GM21390 (cell line): ENCODE results near the gene AAMP.
"Not testable (repeated sequence)": the region's sequence is repeated elsewhere in the genome, so short reads cannot be mapped to it uniquely, and the experiment has no call there.

ENCODE experiments used
- ATAC-seq: cut with Tn5 transposase; IDR thresholded peaks from one replicate; pipeline ENCODE4 v1.9.1; 2021; ENCODE audit not compliant: unreplicated experiment

Gene AAMP

GRCh38 chr2:218275371-218276072 is 5.6 kb upstream of the AAMP start:
- no peak for ATAC-seq

GRCh38 chr2:218274586-218274985 is 4.6 kb upstream of the AAMP start:
- no peak for ATAC-seq

DNA sequence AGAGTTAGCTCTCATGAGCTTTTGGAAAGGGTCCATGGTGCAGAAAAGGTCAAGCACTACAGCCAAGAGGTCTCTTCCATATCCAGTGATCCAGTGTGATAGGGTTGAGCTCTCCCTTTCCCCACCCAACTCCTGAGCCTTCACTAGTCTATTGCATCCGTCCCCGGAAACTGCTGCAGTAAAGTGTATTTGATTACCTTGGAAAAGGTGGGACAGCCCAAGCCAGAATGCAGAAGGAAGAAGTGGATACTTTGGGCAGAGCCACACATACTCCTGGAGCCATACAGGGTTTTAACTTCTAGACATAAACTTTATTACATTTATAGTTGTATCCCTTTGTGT is 3.9 kb upstream of the AAMP start:
- ATAC-seq = no peak

- ATAC-seq = not testable (repeated sequence)
Measured at GRCh38 chr2:218273214-218273907, 3.4 kb upstream of the AAMP start.

- no peak for ATAC-seq
Measured at GRCh38 chr2:218272531-218273212, 2.7 kb upstream of the AAMP start.

DNA sequence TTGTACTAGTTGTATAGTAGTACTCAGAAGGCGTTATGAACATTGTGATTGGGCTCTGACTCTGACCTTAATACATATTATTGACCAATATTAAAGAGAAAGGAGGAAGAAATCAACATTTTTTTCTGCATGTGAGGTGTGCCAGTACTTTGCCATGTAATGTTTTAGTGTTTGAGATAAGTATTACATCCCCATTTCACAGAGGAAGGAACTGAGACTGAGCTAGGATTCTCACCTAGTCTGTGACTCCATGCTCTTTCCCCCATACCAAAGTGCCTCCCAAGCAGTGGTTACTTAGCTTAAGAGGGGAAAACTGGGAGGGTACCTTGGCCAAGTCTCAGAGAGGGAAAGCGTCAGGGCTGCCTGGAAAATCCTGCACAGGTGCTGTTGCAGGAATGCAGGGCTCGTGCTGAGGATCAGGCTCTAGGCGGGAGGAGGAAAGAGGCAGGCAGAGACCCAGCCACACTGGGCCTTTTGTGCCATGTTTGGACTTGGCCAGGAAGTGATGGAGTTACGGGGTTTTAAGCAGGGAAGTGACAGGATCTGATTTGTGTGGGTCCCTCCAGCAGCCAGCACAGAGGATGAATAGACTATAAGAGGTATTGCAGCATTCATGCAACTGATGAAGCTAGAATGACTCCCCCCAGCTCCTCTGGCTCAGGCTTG is 2.1 kb upstream of the AAMP start:
- ATAC-seq = no peak

GRCh38 chr2:218271487-218271797 is 1.5 kb upstream of the AAMP start:
- ATAC-seq = no peak

DNA sequence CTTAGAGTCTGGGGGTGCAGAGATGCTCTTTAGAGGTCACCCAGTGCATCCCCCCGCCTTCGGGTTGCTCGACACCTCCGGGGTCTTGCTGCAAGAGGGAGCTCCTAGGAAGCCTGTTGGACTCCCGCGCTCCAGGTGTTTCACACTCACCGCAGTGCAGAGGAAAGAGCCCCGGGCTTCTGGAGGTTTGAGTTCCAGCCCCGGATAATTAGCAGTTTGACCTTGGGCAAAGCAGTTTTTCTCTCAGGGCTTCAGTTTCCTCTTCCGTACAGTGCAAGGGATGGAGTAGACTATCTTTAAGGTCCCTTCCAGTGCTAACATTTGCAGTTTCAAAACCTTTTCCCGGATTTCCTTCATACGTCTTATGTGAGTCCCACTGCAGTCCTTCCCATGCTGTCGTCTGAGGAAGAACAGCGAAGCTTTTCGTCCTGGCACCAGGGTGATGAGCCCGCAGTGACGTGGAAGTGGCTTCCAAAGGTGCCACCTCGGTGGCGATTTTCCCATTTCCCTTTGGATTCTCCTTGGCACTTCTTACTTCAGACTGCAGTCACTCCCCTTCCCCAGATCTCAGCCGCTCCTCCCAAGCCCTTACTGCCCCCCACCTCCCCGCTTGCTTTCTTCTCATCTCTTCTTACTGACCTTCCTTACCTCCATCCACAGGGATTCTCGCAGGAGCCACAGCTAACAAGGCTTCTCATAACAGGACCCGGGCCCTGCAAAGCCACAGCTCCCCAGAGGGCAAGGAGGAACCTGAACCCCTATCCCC is 967 bp upstream of the AAMP start:
- no peak for ATAC-seq

DNA sequence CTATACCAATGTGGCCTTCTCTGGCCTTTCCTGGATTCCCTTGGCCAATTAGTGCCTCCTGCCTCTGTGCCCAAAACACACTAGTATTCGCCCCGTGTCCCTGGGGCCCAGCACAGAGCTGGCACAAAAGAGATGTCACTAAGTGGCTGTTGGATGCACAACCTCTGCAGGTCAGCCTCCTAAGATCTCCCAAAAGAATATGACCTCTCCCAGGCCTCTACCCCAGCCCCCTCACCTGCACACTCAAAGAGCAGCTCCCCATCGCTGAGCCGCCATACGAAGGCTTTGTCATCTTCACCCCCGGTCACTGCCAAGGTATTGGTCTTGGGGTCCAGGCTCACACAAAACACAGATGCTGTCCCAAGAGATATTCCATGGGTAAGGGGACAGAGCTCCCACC is 2.7 kb downstream of the AAMP start:
- ATAC-seq = no peak

GRCh38 chr2:218266316-218266979 is 3.5 kb downstream of the AAMP start:
- no peak for ATAC-seq

DNA sequence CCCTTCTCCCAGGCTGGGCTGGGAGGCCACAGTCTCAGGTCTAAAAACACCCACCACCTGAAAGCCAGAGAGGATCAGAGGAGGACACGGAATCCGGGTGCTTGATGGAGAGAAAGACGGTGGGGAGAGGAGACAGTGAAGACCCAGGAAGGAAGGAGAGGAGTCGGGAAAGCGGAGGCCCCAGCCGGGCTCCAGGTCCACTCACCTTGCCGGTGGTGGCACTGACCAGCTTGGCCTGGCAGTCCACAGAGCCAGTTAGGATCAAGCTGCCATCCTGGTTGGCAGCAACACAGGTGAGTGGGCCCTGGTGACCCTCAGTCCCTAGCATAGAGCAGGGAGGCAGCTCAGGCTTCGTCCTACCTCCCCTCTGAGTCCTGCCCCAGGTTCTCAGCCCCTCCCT is 4.3 kb downstream of the AAMP start:
- ATAC-seq = no peak

- no peak for ATAC-seq
Measured at GRCh38 chr2:218264773-218265561, 5.0 kb downstream of the AAMP start.

- no peak for ATAC-seq
Measured at GRCh38 chr2:218263817-218264641, 5.9 kb downstream of the AAMP start.

DNA sequence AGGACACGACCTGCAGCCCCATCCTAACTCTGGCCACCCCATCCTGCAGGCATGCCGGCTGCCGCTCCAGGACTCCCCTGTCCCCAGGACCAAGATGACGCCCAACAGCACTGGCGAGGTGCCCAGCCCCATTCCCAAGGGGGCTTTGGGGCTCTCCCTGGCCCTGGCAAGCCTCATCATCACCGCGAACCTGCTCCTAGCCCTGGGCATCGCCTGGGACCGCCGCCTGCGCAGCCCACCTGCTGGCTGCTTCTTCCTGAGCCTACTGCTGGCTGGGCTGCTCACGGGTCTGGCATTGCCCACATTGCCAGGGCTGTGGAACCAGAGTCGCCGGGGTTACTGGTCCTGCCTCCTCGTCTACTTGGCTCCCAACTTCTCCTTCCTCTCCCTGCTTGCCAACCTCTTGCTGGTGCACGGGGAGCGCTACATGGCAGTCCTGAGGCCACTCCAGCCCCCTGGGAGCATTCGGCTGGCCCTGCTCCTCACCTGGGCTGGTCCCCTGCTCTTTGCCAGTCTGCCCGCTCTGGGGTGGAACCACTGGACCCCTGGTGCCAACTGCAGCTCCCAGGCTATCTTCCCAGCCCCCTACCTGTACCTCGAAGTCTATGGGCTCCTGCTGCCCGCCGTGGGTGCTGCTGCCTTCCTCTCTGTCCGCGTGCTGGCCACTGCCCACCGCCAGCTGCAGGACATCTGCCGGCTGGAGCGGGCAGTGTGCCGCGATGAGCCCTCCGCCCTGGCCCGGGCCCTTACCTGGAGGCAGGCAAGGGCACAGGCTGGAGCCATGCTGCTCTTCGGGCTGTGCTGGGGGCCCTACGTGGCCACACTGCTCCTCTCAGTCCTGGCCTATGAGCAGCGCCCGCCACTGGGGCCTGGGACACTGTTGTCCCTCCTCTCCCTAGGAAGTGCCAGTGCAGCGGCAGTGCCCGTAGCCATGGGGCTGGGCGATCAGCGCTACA is 7.0 kb downstream of the AAMP start:
- ATAC-seq = no peak

GRCh38 chr2:218262237-218262600 is 7.7 kb downstream of the AAMP start:
- ATAC-seq = no peak

DNA sequence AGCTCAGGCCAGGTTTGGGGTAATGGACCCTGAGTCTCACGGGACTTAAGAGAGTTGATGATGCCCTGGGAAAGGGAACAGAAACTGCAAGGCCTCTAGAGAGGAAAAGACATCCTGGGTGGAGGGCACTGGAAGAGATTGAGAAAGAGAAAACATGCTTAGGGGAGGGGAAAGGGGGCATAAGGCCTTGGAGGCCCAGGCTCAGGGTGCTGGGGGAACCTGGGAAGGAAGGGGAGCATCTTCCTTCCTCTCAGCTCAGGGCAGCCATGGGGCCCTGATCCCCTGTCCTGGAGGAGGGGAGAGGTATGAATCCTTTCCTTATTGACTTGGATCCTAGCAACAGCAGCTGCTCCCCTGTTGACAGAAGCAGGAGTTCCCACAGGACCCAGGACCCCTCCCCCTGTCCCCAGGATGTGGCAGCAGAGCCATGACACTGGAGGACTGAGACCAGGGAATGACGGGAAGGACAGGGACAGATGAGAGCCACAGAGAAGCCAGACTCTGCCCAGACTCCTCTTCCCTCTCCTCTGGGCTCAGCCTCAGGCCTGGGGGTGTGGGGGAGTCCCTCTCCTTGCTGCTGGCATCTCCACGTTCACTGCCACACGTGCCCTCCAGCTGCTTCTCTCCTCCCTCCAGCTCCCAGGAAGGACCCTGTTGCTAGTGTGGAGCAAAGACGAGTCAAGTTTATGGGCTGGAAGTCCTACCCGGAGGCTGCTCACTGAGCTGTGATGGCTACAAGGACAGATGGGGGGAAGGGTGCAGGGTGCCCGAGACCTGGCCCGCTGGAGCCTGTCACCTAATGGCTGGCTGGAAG is 8.3 kb downstream of the AAMP start:
- ATAC-seq = no peak

GRCh38 chr2:218260742-218261422 is 9.1 kb downstream of the AAMP start, which contains the start of gene GPBAR1:
Gene GPBAR1, plus strand, starts transcription at chr2:218261015. Its CDS starts 1,710 bp downstream, at chr2:218262725.
- no peak for ATAC-seq
